HG03175 (cell line): ENCODE data around the gene PODNL1.

Source experiments
- ATAC-seq: cut with Tn5 transposase; IDR thresholded peaks from one replicate; pipeline ENCODE4 v1.9.1; 2021; ENCODE audit warnings: mild to moderate bottlenecking, moderate library complexity; ENCODE audit not compliant: unreplicated experiment

PODNL1 gene, protein sequence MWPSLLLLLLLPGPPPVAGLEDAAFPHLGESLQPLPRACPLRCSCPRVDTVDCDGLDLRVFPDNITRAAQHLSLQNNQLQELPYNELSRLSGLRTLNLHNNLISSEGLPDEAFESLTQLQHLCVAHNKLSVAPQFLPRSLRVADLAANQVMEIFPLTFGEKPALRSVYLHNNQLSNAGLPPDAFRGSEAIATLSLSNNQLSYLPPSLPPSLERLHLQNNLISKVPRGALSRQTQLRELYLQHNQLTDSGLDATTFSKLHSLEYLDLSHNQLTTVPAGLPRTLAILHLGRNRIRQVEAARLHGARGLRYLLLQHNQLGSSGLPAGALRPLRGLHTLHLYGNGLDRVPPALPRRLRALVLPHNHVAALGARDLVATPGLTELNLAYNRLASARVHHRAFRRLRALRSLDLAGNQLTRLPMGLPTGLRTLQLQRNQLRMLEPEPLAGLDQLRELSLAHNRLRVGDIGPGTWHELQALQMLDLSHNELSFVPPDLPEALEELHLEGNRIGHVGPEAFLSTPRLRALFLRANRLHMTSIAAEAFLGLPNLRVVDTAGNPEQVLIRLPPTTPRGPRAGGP

DNA sequence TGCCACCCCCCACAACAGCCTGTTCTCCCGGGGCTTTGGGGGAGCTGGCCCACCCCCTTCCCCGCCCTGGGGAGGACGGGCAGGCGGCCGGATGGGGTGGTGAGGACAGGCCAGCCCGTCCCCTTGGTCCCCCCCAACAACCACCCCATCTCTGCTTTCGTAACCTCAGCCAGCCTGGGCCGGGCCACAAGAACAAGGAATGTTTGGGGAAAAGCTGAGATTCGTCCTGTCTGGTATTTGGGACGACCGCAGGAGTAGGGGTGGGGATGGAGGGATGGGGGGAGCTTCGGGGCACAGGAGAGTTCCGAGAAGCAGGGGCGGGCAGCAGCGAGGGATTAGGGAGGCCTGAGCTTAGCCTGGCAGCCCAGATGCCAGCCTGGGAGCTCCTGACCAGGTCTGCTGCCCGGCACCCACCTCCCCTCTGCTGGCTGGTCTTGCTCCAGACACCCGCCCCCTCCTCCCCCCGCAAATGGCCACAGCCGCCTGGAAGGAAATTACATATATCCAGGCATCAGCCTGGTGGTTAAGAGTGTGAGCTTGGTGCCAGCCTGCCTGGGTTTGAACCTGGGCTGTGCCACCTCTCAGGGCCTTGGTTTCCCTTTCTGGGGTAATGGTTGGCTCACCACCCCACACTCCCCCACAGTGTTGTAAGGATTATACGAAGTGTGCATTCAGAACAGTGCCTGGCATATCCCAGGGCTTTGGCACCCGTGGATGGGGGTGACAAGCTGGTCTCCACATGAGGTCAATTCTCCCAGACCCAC lies at the start of gene PODNL1:
Gene PODNL1, minus strand, starts transcription at position 117 of the 764 bp plus-strand sequence. CDS start 236 bp downstream, outside the sequence.
- ATAC-seq = no peak

DNA sequence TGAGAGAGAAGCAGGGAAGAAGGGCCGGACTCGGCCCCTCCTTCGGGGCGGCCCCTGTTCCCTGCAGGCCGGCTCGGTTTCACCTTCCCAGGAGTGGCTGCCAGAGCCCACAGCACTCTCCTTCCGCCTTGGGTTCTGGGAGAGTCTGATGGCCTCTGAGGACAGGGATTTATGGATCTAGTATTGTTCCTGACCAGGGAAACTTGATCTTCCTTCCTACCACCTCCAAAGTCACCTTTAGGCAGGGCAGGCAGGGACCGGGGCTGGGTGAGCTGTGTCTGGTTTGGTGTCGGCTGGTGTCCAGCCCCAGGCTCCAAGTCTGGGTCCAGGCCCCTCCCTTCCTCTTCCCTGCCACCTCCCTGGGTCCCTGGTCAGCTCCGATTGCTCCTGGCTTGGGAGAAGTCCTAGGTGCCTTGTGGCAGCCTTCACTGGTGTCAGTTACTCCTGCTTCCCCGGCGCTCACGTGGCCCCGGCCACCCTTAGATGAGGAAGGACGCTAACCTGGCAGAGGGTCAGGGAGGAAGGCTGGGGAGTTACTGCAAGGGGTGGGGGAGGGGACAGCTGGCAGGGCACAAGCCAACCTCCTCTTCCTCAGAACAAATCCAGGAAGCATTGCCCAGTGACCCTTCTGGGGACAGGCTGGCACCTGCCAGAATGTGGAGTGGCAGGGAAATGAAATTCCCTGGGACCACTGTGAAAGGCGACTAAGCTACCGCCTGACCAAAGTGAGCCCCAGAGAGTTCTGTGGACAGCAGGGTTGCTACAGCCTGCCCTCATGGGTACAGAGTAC lies 49.1 kb upstream of the PODNL1 start:
- no peak for ATAC-seq

DNA sequence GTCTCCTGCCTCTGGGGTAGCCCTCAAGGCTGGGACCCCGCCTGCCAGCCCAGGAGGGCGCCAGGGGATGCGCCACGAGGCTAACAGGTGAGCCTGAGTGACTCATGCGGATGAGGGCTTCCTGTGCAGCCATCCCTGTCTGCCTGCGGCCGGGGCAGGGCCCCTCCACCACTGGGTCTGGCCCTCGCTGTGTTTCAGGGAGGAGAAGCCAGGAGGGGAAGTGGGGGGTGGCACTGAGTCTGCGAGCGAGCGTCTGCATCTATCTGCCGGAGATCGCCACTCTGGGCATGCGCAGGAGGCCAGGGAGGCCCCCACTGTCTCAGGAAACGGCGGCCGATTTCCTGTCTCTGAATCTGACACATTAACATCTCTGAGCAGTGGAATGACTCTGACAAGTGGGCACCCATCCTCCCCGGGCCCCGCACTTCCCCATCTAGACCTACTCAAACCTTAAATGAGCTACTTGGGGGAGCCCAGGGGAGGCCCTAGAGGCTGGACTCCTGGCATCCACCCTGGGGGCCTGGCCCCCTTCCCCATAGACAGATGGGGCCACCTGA lies 48.2 kb upstream of the PODNL1 start:
- ATAC-seq = peak; percentile 87

DNA sequence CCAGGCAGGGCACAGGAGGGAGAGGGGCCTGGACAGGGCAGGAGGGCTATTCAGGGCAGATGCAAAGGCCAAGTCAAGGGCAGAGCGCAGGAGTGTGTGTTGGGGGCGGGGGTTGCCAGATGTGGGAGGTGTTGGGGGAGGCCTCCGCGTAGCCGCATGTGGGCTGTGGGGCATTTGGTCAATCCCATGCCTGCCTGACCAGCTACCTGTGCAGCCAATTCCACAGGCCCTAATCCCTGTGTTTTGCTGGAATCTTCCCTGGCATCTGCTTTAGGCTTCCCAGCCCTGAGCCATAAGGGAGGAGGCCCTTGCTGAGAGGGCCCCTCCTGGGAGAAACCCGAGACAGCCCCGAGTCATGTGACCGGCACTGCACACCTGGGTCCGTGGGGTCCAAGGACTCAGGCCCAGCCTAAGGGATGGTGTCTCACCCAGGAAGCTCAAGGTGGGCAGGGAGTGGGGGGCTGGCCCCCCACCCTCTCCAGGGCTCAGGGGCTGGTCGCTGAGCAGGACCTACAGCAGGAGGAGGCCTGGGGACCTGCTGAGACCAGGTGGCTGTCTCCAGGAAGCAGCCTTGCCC lies 47.6 kb upstream of the PODNL1 start:
- ATAC-seq = no peak

DNA sequence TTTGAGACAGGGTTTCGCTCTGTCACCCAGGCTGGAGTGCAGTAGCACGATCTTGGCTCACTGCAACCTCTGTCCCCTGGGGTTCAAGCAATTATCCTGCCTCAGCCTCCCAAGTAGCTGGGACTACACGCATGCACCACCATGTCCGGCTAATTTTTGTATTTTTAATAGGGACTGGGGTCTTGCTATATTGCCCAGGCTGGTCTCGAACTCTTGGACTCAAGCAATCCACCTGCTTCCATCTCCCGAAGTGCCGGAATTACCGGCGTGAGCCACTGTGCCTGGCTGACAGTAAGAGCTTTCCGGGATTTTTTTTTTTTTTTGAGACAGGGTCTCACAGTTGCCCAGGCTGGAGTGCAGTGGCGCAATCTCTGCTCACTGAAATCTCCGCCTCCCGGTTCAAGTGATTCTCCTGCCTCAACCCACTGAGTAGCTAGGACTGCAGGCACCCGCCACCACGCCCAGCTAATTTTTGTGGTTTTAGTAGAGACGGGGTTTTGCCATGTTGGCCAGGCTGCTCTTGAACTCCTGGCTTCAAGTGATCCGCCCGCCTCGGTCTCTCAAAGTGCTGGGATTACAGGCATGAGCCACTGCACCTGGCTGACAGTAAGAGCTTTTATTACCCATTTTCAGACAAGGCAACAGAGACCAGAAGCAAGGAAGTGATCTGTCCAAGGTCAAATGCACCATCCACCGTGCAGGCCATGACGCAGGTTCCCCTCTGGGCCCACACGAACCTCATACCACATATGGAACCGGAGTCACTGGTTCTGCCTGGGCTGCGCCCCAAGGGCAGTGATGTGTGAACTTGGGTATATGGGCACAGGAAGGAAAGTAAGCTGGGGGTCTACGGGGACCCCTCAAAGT lies 46.9 kb upstream of the PODNL1 start:
- ATAC-seq = no peak

DNA sequence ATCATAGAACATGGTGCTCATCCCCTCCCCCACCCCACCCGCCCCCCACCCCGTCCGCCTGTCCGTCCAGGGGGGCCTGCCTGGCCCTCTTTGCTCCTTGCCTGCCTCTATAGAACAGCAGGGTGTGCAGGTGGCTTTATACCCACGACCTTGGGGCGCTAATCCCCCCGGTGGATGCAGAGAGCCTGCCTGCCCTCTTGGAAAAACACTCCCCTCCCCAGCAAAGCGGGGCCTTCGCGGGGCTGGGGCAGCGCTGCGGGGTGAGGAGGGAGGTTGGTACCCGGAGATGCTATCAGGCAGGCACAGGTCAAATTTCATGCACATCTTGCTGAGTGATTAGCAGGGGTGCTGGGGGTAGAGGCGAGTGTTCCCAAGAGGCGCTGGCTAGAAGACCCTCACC lies 46.0 kb upstream of the PODNL1 start:
- no peak for ATAC-seq

DNA sequence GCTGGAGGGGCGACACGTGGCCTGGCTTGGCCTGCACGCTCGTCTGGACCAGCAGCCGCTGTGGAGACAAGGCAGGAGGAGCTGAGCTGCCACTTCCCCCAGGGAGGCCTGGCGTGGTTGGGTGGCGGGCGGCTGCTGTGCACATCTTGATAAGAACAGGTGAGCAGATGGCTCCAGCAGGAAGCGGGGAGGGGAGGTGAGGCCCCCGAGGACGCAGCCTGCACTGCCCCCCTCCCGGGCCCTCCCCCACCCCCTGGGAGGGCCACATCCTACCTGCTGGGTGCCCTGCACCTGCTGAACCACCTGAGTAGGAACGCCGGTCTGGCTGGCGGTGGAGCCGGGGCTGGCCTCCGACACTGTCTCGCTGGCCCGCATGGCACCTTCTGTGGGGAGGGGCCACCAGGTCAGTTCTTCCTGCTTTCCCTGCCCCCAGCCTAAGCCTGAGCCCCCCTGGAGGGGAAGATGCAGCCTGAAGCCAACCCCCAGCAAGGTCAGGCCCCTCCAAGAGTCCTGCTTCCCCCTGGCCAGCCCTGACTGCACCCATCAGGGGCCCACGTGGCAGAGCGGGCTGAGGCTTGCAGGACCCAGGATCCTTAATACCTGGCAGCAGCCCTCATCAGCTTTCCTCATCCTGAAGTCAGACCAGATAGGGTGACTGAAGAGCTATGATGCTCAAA lies 45.1 kb upstream of the PODNL1 start:
- no peak for ATAC-seq

DNA sequence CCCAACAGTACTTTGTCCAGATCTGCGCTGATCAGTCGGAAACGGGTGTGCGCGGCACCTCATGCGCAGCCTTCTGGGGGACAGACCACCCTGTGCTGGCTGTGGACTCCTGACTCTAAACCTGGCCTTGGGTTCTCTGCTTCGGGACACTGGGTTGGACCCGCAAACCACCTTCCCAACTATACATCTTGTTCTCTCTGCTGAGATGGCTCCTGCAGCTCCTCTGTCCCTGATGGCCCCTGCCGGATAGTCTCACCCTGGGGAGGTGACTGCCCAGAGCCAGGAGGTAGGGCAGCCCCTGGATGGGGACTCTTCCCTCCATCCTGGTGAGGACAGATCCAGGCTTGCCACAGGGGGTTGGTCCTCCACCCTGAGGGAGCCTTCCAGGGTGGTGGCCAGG lies 44.6 kb upstream of the PODNL1 start:
- ATAC-seq = no peak

DNA sequence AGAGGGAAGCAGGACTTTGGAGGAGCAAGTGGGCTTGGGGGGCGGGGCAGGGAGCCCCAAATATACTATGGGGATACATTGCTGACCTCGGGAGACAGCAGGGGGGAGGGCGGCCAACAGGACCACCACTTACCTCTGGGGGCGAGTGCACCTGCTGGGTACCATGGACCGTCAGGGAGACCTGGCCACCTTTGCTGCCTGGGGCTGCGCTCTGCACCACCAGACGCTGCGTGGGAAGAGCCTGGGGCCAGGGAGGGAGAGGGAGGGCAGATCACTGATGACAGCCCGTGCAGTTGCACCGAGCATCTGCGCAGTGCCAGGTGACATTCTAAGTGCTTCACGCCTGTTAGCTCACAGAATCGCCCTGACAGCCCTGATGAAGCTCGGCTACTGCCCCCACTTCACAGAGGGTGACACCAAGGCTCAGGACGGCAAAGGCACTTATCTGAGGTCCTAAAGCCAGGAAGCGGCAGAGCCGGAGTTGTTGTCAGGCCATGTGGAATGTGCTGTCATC lies 43.8 kb upstream of the PODNL1 start:
- ATAC-seq = no peak

DNA sequence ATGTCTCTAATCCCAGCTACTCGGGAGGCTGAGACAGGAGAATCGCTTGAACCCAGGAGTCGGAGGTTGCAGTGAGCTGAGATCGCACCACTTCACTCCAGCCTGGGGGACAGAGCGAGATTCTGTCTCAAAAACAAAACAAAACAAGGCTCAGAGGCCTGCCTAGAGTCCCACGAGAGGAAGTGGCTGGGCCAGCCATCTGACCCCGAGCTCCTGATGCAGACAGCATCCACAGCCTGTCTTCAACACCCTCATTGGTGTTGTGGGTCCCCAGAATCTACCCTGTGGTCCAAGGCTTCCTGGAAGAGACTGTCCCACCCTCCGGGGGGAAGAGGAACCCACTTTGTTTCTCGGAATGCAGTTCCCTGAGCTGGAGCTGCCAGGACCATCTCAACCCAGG lies 43.2 kb upstream of the PODNL1 start:
- no peak for ATAC-seq

DNA sequence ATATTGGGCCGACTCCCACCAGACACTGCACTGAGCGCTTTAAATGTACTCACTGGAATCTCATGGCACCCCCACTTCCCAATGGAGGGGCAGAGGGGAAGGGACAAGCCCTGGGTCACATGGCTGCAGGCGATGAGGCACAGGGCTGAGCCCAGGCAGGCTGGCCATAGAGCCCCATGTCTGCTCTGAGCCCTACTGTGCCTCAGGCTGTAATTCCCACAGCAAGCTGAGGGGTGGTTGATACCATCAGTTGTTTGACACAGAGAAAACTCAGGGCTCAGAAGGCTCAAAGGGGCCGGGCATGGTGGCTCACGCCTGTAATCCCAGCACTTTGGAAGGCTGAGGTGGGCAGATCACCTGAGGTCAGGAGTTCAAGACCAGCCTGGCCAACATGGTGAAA lies 42.8 kb upstream of the PODNL1 start:
- ATAC-seq = no peak

DNA sequence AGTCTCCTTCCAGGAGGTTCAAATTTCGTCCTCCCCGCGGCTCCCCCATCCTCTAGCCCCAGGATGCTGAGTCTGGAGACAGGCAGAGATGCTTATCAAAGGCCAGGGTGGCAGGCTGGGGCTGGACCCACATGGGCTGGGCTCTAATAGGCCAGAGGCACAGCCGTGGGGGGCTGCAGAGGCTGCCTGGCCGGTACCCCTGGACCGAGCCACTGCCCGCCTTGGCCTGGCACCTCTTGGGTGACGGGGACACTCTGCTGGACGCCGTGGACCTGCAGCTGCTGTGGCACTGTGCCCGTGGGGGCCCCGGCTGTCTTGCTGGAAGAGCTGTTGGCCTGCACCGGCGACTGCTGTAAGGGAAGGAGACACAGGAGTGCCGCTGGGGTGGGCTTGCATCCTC lies 42.1 kb upstream of the PODNL1 start:
- no peak for ATAC-seq

DNA sequence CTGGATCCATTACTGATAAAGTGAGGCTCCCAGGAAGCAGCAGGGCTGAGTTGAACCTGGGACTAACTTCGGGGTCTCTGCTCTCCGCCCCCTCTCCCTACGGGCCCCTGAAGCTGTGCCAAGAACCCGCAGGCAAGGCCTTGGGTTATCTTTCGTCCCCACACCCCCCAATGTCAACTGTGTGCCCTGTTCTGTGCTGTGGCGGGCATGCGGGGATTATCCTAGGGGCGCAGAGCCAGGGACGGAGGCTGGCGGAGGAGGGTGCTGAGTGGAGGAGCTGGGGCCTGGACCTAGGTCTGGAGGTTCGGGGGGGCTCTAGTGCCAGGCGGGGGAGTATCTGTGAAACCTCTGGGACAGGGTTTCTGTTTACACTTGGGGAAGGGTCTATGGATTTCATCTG lies 41.5 kb upstream of the PODNL1 start:
- no peak for ATAC-seq

DNA sequence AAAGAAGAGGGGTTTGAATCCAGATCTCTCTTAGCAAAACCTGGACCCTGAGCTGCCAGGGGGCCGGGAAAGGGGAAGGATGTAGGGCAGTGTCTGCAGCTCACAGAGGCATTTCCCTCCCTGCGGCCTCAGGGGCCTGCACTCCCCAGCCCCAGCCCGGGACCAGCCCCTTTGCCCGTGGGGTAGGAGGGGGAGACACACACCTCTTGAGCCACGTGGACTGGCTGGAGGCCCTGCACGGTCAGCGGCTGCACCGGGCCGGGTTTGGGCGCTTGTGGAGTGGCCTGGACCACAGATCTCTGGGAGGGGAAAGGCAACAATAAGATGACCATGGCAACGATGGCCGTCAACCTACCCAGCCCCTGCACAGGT lies 41.0 kb upstream of the PODNL1 start:
- ATAC-seq = no peak

DNA sequence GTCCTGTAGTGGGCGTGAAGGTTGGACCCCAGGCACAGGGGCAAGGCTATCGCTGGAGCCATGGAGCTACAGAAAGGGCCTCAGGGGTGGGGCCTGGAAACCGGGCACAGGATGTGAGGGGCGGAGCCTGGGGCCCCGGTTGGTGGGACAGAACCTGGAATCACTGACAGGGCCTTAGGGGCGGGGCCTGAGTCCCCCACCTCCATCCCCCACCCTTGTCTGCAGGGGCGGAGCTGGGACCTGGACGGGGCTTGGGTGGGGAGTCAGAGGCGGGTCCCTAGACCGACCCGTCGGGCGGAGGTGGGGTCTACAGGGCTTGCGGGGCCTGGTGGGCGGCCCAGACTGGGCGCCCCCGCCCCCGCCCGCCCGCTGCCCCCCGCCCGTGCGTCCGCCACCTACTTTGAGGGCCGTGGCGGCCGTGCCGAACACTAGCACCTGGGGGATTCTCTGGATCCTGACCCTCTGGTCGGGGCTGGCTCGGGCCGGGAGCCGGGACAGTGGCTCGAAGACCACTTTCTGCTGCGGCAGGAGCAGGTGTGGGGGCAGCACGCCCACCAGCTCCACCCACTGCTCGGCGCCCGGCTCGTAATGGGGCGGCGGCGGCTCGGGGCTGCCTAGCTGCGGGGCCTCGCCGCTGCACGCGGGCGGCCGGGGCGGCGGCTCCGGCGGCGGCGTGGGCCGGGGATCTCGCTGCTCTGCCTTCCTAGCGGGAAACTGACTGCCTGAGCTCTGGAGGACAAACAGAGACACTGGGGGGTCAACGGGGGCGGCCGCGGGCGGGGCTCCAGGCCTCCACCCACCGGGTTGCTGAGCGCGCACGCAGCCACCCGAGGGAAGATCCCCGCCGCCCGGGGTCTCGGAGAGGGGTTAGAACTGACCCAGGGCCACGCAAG lies 40.4 kb upstream of the PODNL1 start:
- ATAC-seq = no peak

DNA sequence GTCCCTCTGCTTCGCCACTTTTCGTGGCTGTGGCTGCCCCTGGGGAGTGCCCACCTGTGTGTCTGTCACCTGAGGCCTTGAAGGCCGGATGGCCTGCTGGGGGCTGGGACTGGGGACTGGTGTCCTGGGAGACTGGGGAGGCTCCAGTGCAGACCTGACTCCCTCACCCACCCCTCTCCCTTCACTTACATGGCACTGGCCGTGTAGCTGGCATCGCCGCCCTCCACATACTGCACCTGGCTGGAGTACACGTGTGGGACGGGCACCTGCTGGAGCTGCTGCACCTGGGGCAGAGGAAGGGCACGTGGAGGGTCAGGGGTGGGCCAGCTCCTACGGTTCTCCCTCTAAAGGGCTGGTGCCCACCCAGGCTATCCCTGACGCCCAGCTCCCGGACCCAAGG lies 39.6 kb upstream of the PODNL1 start:
- no peak for ATAC-seq

DNA sequence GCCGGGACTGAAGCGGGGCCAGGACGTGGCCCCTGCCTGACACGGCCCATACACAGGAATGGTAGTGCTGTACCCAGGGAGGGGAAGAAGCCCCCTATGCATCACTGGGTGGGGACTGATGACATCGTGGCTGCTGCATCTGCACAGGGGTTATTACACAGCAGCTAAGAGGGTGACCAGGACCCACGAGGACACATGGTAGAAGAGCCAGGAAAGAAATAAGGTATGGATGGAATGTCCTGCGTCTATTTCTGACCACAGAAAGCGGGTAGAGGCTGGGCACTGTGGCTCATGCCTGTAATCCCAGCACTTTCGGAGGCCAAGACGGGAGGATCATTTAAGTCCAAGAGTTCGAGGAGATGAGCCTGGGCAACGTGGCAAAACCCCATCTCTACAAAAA lies 38.2 kb upstream of the PODNL1 start:
- no peak for ATAC-seq

DNA sequence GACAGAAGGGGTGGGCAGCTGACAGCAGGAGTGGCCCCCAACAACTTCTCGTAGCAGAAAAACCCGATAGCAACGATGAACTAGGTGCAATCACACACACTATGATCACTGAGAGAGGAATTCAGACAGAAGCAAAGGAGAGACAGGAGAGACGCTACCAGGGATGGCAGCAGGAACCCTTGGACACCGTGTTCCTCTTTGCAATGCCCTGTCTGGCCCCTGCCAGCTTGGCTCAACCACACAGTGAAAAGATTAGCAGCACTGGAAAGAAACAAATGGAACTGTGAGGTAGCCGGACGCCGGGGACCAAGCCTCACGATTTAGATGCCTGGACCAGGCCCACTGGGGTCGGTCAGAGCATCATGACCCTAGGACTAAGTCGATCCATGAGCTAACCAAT lies 37.7 kb upstream of the PODNL1 start:
- no peak for ATAC-seq
